Upper lobe of left lung (tissue), 6 donors: ENCODE measurements around the gene HPSE2. TPM values are rescaled to one million over a fixed set of nuclear protein-coding genes. Genes with fewer than 3 reads are reported as not detected.

ENCODE experiments used
- ATAC-seq, 2 donors: fragments of 200-7000 bp; cut with Tn5 transposase; one replicate each; pipeline ENCODE4 v1.9.1; 2022; ENCODE audit warnings: mild to moderate bottlenecking in 2 of 2, moderate library complexity in 2 of 2; ENCODE audit not compliant: low FRiP score in 2 of 2
- DNase-seq, 2 donors: peaks; one replicate each; pipeline ENCODE4 v3.0.0-alpha.2; 2019 to 2020
- H3K27ac ChIP-seq, 4 donors: fragments of 200-600 bp; sonication (generic); one replicate each; pipeline ENCODE4 v1.5.1; 2016 to 2019
- H3K27me3 ChIP-seq, 4 donors: fragments of 200-600 bp; sonication (generic); one replicate each; pipeline ENCODE4 v1.5.1; 2017 to 2019
- H3K36me3 ChIP-seq, 4 donors: fragments of 200-600 bp; sonication (generic); one replicate each; pipeline ENCODE4 v1.5.1; 2016 to 2019
- H3K4me1 ChIP-seq, 4 donors: fragments of 200-600 bp; sonication (generic); one replicate each; pipeline ENCODE4 v1.5.1; 2018 to 2019
- H3K4me3 ChIP-seq, 4 donors: fragments of 200-600 bp; sonication (generic); one replicate each; pipeline ENCODE4 v1.5.1; 2017 to 2019; ENCODE audit warnings: mild to moderate bottlenecking in 2 of 4, moderate library complexity in 1 of 4
- H3K9me3 ChIP-seq, 4 donors: fragments of 200-600 bp; sonication (generic); one replicate each; pipeline ENCODE4 v1.5.1; 2018 to 2019
- EP300 ChIP-seq, 4 donors: sonication (generic); formaldehyde crosslinking; IDR thresholded peaks; one replicate each; pipeline ENCODE4 v1.5.1; 2017; ENCODE audit warnings: antibody characterized with exemption in 4 of 4, control low read depth in 2 of 4
- POLR2A ChIP-seq, 4 donors: fragments of 450-650 bp; IDR thresholded peaks; one replicate each; pipeline ENCODE4 v1.5.1; 2016 to 2017; ENCODE audit warnings: antibody characterized with exemption in 4 of 4, mild to moderate bottlenecking in 2 of 4
- POLR2AphosphoS5 ChIP-seq, 2 donors: sonication (generic); formaldehyde crosslinking; IDR thresholded peaks; one replicate each; pipeline ENCODE4 v1.5.1; 2017; ENCODE audit warnings: antibody characterized with exemption in 2 of 2
- WGBS, 2 donors: methylation state at CpG; one replicate each; pipeline ENCODE4 v1.1.5; 2017 to 2018; 5-methylcytosine and 5-hydroxymethylcytosine counted together
- total RNA-seq, 6 donors: library from RNA; depleted of rRNA in 4 of 6; stranded (reverse); fragments of >200 nt in 4 of 6; gene quantifications; one replicate each; pipeline versions ENCODE4 v1.1.0 to v1.2.1, GENCODE V29; 2016 to 2021
- TF ChIP-seq, protein P1 (sequence below), 6 experiments: fragments of 450-650 bp in 4 of 6; fragments of 200-600 bp in 2 of 6; sonication (generic) in 2 of 6; IDR thresholded peaks; one replicate each; pipeline ENCODE4 v1.5.1; 2016 to 2019; ENCODE audit warnings: antibody characterized with exemption in 6 of 6
- donor health status: DM: no; HTN: no; CAD: no; lungs with moderate emphysema.
- donor health status: DM: no; HTN: yes; CAD: no; lungs with severe emphysema.

The HPSE2 gene
- total RNA-seq, 6 donors from 2014 or later, result 0.15 to 1.1 (median 0.91) TPM; not detected in 1

- TF ChIP-seq POLR2AphosphoS5 (IDR thresholded peaks at IDR 0.05) (no peak), EP300 (IDR thresholded peaks at IDR 0.05) (no peak), POLR2A (IDR thresholded peaks at IDR 0.05) (no peak)
- TF ChIP-seq, protein P1, sequence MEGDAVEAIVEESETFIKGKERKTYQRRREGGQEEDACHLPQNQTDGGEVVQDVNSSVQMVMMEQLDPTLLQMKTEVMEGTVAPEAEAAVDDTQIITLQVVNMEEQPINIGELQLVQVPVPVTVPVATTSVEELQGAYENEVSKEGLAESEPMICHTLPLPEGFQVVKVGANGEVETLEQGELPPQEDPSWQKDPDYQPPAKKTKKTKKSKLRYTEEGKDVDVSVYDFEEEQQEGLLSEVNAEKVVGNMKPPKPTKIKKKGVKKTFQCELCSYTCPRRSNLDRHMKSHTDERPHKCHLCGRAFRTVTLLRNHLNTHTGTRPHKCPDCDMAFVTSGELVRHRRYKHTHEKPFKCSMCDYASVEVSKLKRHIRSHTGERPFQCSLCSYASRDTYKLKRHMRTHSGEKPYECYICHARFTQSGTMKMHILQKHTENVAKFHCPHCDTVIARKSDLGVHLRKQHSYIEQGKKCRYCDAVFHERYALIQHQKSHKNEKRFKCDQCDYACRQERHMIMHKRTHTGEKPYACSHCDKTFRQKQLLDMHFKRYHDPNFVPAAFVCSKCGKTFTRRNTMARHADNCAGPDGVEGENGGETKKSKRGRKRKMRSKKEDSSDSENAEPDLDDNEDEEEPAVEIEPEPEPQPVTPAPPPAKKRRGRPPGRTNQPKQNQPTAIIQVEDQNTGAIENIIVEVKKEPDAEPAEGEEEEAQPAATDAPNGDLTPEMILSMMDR (IDR thresholded peaks at IDR 0.05), result no peak
- H3K27ac ChIP-seq, result no peak overlapping the region
- H3K9me3 ChIP-seq, result no peaks in the 10 kb centered on the region
- H3K4me1 ChIP-seq, result no peaks in the 10 kb centered on the region
- H3K27me3 ChIP-seq, result no peaks in the 10 kb centered on the region
- H3K36me3 ChIP-seq, result no peaks in the 10 kb centered on the region
- no peak overlapping the region for H3K4me3 ChIP-seq
- 87 to 92% methylated on average over 9 of the region's 9 CpGs for WGBS, 2 donors
- DNase-seq (peak in 1 of 2 donors; percentile 26), ATAC-seq (no peak)
These were observed 221.8 kb downstream of the HPSE2 start for GRCh38 chr10:99013885-99014284.

DNA sequence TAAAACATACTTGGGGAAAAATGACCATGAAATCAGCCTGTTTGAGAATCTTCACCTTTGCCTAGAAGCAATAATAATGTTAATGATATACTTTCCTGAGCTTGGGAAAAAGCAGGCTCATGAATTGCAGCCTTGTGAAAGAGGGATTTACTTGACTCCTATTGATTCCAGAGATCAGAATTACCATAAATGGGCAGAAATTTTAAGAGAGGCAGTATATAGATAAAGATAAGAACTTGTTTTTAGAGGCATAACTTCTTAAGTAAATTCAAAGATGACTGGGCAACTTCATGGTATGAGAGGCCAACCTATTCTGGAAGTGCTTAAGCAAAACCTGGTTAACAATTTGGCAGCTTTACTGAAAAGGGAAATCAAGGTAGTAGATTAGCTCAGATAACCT lies 225.4 kb downstream of the HPSE2 start:
- no peak for DNase-seq
- peaks cover 0 to 9% (median 7%) of the 10 kb centered on the region in 4 donors for H3K9me3 ChIP-seq
- no peak overlapping the region for H3K4me3 ChIP-seq
- no peaks in the 10 kb centered on the region for H3K36me3 ChIP-seq
- no peaks in the 10 kb centered on the region for H3K27me3 ChIP-seq
- no peak overlapping the region for H3K27ac ChIP-seq
- ATAC-seq, result no peak
- H3K4me1 ChIP-seq, result no peaks in the 10 kb centered on the region
- TF ChIP-seq, protein P1 (IDR thresholded peaks at IDR 0.05), result no peak
- no peak for TF ChIP-seq POLR2A (IDR thresholded peaks at IDR 0.05)
- TF ChIP-seq EP300 (IDR thresholded peaks at IDR 0.05), result no peak
- TF ChIP-seq POLR2AphosphoS5 (IDR thresholded peaks at IDR 0.05), result no peak

DNA sequence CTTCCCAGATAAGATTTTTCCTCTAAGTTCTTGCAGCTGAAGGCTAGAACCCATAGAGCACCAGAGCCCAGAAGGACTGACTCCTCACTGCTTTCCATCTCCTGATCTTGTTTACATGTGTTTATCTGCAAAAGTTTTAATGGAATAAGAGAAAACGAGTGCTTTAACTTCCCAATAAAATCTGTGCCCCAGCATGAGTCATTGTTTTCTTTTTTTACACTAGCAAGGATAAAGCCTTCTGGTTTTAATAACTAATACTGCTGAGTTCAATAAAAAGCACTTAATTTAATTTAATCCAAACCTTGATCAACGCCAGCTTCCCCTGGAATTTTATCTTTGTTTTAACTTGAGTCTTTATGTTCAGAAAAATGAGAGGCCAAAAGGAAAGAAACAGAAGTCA lies 227.6 kb downstream of the HPSE2 start:
- no peak for ATAC-seq
- H3K36me3 ChIP-seq, result no peaks in the 10 kb centered on the region
- H3K27me3 ChIP-seq, result no peaks in the 10 kb centered on the region
- no peaks in the 10 kb centered on the region for H3K4me1 ChIP-seq
- H3K9me3 ChIP-seq, result peaks cover 0 to 22% (median 11%) of the 10 kb centered on the region in 4 donors
- no peak for DNase-seq
- TF ChIP-seq POLR2A (IDR thresholded peaks at IDR 0.05) (no peak), EP300 (IDR thresholded peaks at IDR 0.05) (no peak), POLR2AphosphoS5 (IDR thresholded peaks at IDR 0.05) (no peak)
- TF ChIP-seq, protein P1 (IDR thresholded peaks at IDR 0.05), result no peak
- H3K4me3 ChIP-seq, result no peak overlapping the region
- WGBS, 2 donors, result 41 to 49% methylated on average over 2 of the region's 2 CpGs
- H3K27ac ChIP-seq, result no peak overlapping the region

DNA sequence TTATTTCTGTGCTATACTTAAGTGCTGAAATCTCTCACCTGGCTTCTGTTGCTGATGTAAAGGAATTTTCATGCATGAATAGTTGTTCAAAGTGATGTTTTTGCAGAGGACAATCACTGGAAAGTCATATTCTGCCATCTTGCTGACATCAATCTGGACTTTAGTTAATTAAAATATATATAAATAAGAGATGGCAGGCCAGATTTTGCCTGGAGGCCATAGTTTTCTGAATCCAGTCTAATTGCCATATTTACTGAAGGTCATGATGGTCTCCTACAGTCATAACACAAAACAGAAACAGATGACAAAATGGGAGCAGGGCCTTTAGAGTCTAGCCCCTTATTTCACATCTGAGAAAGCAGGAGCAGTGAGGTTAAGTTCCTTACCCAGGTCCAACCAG lies 228.2 kb downstream of the HPSE2 start:
- ATAC-seq, result no peak
- Histone ChIP-seq H3K4me3 (no peak overlapping the region), H3K36me3 (no peaks in the 10 kb centered on the region), H3K9me3 (peaks cover 0 to 22% (median 11%) of the 10 kb centered on the region in 4 donors), H3K4me1 (no peaks in the 10 kb centered on the region), H3K27ac (no peak overlapping the region), H3K27me3 (no peaks in the 10 kb centered on the region)
- no peak for DNase-seq
- TF ChIP-seq, protein P1 (IDR thresholded peaks at IDR 0.05), result no peak
- no peak for TF ChIP-seq POLR2A (IDR thresholded peaks at IDR 0.05)
- no peak for TF ChIP-seq POLR2AphosphoS5 (IDR thresholded peaks at IDR 0.05)
- no peak for TF ChIP-seq EP300 (IDR thresholded peaks at IDR 0.05)

- no peak overlapping the region for H3K4me3 ChIP-seq
- H3K9me3 ChIP-seq, result peaks cover 0 to 22% (median 11%) of the 10 kb centered on the region in 4 donors
- TF ChIP-seq POLR2A (IDR thresholded peaks at IDR 0.05) (no peak), POLR2AphosphoS5 (IDR thresholded peaks at IDR 0.05) (no peak)
- no peaks in the 10 kb centered on the region for H3K36me3 ChIP-seq
- WGBS, 2 donors, result 81 to 88% methylated on average over 1 of the region's 1 CpG
- no peaks in the 10 kb centered on the region for H3K27me3 ChIP-seq
- DNase-seq (no peak), ATAC-seq (no peak)
- H3K27ac ChIP-seq, result no peak overlapping the region
- H3K4me1 ChIP-seq, result no peaks in the 10 kb centered on the region
These were observed 230.4 kb downstream of the HPSE2 start for GRCh38 chr10:99005254-99005653.
